PC-9 (cell line): ENCODE results near the gene METTL18. TPM values are rescaled to one million over a fixed set of nuclear protein-coding genes. Genes with fewer than 3 reads are reported as not detected.

ENCODE experiments used
- BruUV-seq: library from RNA; stranded (reverse); fragments of 400-500 nt; replicated peaks from 2 replicates; lab custom pipeline; 2021; lab: Mats Ljungman, UMichigan
- CTCF ChIA-PET: fragments of 300-600 bp; sonication (Branson Sonifier 250); formaldehyde crosslinking; loops from one replicate; lab custom pipeline; 2022; ENCODE audit warnings: antibody characterized with exemption; lab: Charles Lee
- POLR2A ChIA-PET: fragments of 300-600 bp; sonication (Branson Sonifier 250); formaldehyde crosslinking; loops from one replicate; lab custom pipeline; 2022; ENCODE audit warnings: antibody characterized with exemption; ENCODE audit not compliant: unreplicated experiment; lab: Charles Lee
- DNase-seq, 2 experiments: peaks; one replicate each; pipeline versions ENCODE4 v3.0.0 to v3.0.0-alpha.2; 2015 to 2022; ENCODE audit warnings: mixed read lengths in 1 of 2
- H2AFZ ChIP-seq: fragments of 200-600 bp; sonication (generic); 2 replicates; pipeline ENCODE4 v1.8.1; 2017; ENCODE audit warnings: antibody characterized with exemption
- H3F3A ChIP-seq: fragments of 200-600 bp; sonication (generic); 2 replicates; pipeline ENCODE4 v1.8.1; 2017; ENCODE audit warnings: antibody characterized with exemption, mild to moderate bottlenecking, low read depth; ENCODE audit not compliant: insufficient read depth
- H3K27ac ChIP-seq: fragments of 200-600 bp; sonication (generic); 2 replicates; pipeline ENCODE4 v1.6.1; 2016; ENCODE audit warnings: mixed run types
- H3K27me3 ChIP-seq: fragments of 200-600 bp; sonication (generic); 2 replicates; pipeline ENCODE4 v1.6.1; 2016; ENCODE audit warnings: low read depth, mixed run types; ENCODE audit not compliant: insufficient read depth
- H3K36me3 ChIP-seq: fragments of 200-600 bp; sonication (generic); 2 replicates; pipeline ENCODE4 v1.6.1; 2016; ENCODE audit warnings: low read depth, mixed run types
- H3K4me1 ChIP-seq: fragments of 200-600 bp; sonication (generic); replicated peaks from 2 replicates; pipeline ENCODE4 v1.6.1; 2016; ENCODE audit warnings: mixed run types; ENCODE audit not compliant: insufficient read depth
- H3K4me2 ChIP-seq: fragments of 200-600 bp; sonication (generic); 2 replicates; pipeline ENCODE4 v1.6.1; 2017; ENCODE audit warnings: mixed run types
- H3K4me3 ChIP-seq: fragments of 200-600 bp; sonication (generic); 2 replicates; pipeline ENCODE4 v1.6.1; 2016; ENCODE audit warnings: mixed run types
- H3K79me2 ChIP-seq: fragments of 200-600 bp; sonication (generic); 2 replicates; pipeline ENCODE4 v1.6.1; 2017; ENCODE audit warnings: low read depth, mixed run types
- H3K9me2 ChIP-seq: fragments of 200-600 bp; sonication (generic); 2 replicates; pipeline ENCODE4 v1.8.1; 2017; ENCODE audit warnings: mild to moderate bottlenecking; ENCODE audit not compliant: insufficient read depth
- H3K9me3 ChIP-seq: fragments of 200-600 bp; sonication (generic); 2 replicates; pipeline ENCODE4 v1.8.1; 2016; ENCODE audit warnings: low read depth; ENCODE audit not compliant: insufficient read depth
- H4K20me1 ChIP-seq: fragments of 200-600 bp; sonication (generic); 2 replicates; pipeline ENCODE4 v1.8.1; 2017; ENCODE audit not compliant: insufficient read depth
- EZH2 ChIP-seq: fragments of 200-600 bp; sonication (generic); IDR thresholded peaks from 2 replicates; pipeline ENCODE4 v1.8.0; 2017; ENCODE audit warnings: antibody characterized with exemption, low read depth
- intact Hi-C: fragments of 100-400 bp; cut with micrococcal nuclease; formaldehyde crosslinking; loops from one replicate; pipeline ENCODE4 v1.10.0; 2022; ENCODE audit not compliant: unreplicated experiment
- total RNA-seq: library from RNA; stranded (reverse); gene quantifications from 2 replicates; pipeline ENCODE4 v1.2.3, GENCODE V29; 2021
- TF ChIP-seq, protein P1 (sequence below): fragments of 200-600 bp; sonication (generic); conservative IDR thresholded peaks from 2 replicates; pipeline ENCODE4 v1.6.1; 2017; ENCODE audit warnings: mixed run types, antibody characterized with exemption, mild to moderate bottlenecking, moderate library complexity

Gene METTL18
- total RNA-seq, 1 experiment from 2014 or later = 11.4 TPM

DNA sequence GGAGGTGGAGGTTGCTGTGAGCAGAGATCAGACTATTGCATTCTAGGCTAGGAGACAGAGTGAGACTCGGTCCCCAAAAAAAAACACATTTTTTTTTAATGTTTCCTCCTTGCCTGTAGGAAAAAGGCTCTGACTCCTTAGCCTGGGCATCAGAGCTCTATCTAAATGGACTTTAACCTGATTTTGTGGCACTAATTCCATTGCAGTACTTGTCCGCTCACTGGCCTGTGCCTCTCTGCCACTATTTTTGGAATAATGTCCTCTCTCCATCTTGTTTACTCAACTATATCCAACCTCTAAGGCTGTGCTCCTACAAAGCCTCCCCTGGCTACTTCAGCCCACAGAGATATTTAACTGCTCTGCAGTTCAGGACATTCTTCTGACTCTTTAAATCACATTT is 26.5 kb downstream of the METTL18 start:
- no peaks in the 10 kb centered on the region for H3K9me2 ChIP-seq
- no peaks in the 10 kb centered on the region for H3K36me3 ChIP-seq
- no peak overlapping the region for H2AFZ ChIP-seq
- H3K27me3 ChIP-seq = no peaks in the 10 kb centered on the region
- H3K9me3 ChIP-seq = no peaks in the 10 kb centered on the region
- H3F3A ChIP-seq = no peaks in the 10 kb centered on the region
- intact Hi-C loops = no loop called here
- H3K4me3 ChIP-seq = no peak overlapping the region
- no peaks in the 10 kb centered on the region for H3K79me2 ChIP-seq
- ChIA-PET CTCF (no interaction called here), POLR2A (no interaction called here)
- BruUV-seq = no TSS peak
- no peak overlapping the region for H3K4me2 ChIP-seq
- TF ChIP-seq, protein P1, sequence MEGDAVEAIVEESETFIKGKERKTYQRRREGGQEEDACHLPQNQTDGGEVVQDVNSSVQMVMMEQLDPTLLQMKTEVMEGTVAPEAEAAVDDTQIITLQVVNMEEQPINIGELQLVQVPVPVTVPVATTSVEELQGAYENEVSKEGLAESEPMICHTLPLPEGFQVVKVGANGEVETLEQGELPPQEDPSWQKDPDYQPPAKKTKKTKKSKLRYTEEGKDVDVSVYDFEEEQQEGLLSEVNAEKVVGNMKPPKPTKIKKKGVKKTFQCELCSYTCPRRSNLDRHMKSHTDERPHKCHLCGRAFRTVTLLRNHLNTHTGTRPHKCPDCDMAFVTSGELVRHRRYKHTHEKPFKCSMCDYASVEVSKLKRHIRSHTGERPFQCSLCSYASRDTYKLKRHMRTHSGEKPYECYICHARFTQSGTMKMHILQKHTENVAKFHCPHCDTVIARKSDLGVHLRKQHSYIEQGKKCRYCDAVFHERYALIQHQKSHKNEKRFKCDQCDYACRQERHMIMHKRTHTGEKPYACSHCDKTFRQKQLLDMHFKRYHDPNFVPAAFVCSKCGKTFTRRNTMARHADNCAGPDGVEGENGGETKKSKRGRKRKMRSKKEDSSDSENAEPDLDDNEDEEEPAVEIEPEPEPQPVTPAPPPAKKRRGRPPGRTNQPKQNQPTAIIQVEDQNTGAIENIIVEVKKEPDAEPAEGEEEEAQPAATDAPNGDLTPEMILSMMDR = no peak
- TF ChIP-seq EZH2 = no peak
- H3K27ac ChIP-seq = no peak overlapping the region
- no peaks in the 10 kb centered on the region for H4K20me1 ChIP-seq
- no peak for DNase-seq
- H3K4me1 ChIP-seq = no peaks in the 10 kb centered on the region

DNA sequence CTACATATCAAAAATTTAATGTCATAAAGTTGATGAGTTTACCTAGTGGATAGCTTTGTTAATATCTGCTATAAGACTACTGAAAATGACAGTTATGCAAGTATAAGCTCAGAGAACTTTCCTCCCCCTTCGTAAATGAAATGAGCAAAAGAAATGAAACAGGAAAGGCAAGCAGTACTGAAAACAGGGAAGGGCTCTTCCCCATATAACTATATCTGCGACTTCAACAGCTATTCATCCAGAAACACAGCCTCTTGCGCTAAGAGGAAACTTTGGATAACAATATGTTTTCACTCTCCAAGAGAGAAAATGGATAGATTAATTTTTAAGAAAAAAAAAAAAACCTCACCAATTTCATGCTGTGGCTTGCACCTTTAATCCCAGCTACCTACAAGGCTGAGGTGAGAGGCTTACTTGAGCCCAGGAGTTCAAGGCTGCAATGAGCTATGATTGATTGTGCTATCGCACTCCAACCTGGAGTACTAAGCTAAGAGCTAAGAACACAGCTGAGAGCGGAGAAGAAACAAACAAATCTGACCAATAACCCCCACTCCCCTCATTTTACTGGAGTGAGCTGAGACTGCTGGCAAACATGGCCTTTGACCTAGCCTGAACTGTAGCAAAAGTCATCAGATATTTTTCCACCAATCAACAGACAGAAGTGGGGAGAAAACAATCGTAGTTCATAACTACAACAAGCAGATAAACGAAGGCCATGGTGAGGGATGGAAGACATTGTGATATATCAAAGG is 29.0 kb downstream of the METTL18 start:
- no TSS peak for BruUV-seq
- no peaks in the 10 kb centered on the region for H3K4me1 ChIP-seq
- no peak for DNase-seq
- no peaks in the 10 kb centered on the region for H4K20me1 ChIP-seq
- no peaks in the 10 kb centered on the region for H3K9me2 ChIP-seq
- intact Hi-C loops = no loop called here
- no peaks in the 10 kb centered on the region for H3K79me2 ChIP-seq
- H3K36me3 ChIP-seq = no peaks in the 10 kb centered on the region
- no peak for TF ChIP-seq EZH2
- TF ChIP-seq, protein P1 = no peak
- H2AFZ ChIP-seq = no peak overlapping the region; the same call in 1 of the 2 replicates
- no peak overlapping the region for H3K4me3 ChIP-seq
- H3K9me3 ChIP-seq = no peaks in the 10 kb centered on the region
- CTCF ChIA-PET = no interaction called here
- no peak overlapping the region for H3K27ac ChIP-seq
- H3F3A ChIP-seq = no peaks in the 10 kb centered on the region
- POLR2A ChIA-PET = no interaction called here
- no peaks in the 10 kb centered on the region for H3K27me3 ChIP-seq
- H3K4me2 ChIP-seq = no peak overlapping the region

DNA sequence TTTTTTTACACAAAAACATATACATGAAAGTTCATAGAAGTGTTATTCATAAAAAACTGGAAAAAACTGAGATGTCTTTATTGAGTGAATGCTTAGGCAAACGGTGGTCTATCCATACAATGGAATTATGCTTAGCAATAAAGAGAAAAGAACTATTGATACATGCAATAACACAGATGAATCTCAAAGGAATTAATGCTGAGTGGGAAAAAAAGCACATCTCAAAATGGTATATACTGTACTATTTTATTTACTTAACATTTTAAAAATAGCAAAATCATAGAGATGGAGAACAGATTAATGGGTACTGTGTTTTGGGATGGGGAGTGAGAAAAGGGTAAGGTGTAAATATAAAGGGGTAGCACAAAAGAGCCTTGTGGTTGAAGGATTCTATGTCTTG is 29.8 kb downstream of the METTL18 start:
- CTCF ChIA-PET = no interaction called here

More for the DNA sequence above, 29.8 kb downstream of the METTL18 start:
- H2AFZ ChIP-seq = no peak overlapping the region
- no peak overlapping the region for H3K4me3 ChIP-seq
- POLR2A ChIA-PET = no interaction called here
- no peak for DNase-seq
- no peaks in the 10 kb centered on the region for H4K20me1 ChIP-seq
- TF ChIP-seq, protein P1 = no peak
- TF ChIP-seq EZH2 = no peak
- intact Hi-C loops = no loop called here
- no peaks in the 10 kb centered on the region for H3F3A ChIP-seq
- no peaks in the 10 kb centered on the region for H3K4me1 ChIP-seq
- no peak overlapping the region for H3K27ac ChIP-seq
- no peaks in the 10 kb centered on the region for H3K27me3 ChIP-seq
- no peaks in the 10 kb centered on the region for H3K9me2 ChIP-seq
- no peak overlapping the region for H3K4me2 ChIP-seq
- H3K9me3 ChIP-seq = no peaks in the 10 kb centered on the region
- H3K79me2 ChIP-seq = no peaks in the 10 kb centered on the region
- H3K36me3 ChIP-seq = no peaks in the 10 kb centered on the region
- no TSS peak for BruUV-seq
